ENCODE measurements around the gene DIDO1. TPM values are rescaled to one million over a fixed set of nuclear protein-coding genes. Genes with fewer than 3 reads are reported as not detected.

DIDO1 gene
- total and polyA plus RNA-seq, 2 of the 4 experiments (the other 2 are of a cell fraction) = 21.8 to 28.1 TPM

GRCh38 chr20:62898970-62899632, 27.2 kb downstream of the DIDO1 start (continued):
- TF ChIP-seq CTCF (conservative IDR thresholded peaks at IDR 0.05; ENCODE audit: low read depth, low read length) (no peak), RCOR1 (IDR thresholded peaks at IDR 0.05; ENCODE audit: insufficient replicate concordance, low read length) (no peak)

All from IMR-90 (cell line).